Spleen (tissue), 11 donors: ENCODE data around the gene DENND1B. TPM values are rescaled to one million over a fixed set of nuclear protein-coding genes. Genes with fewer than 3 reads are reported as not detected.

Experiments used
- DNase-seq: peaks from one replicate; pipeline ENCODE4 v3.0.0-alpha.2; 2020
- H3K27ac ChIP-seq, 8 donors: fragments of 200-600 bp; sonication (generic) in 7 of 8; 1 replicate in 4 of 8; 2 replicates in 4 of 8; pipeline versions ENCODE4 v1.5.0 to v1.8.0; 2016 to 2021; ENCODE audit warnings: inconsistent platforms in 4 of 8, mild to moderate bottlenecking in 4 of 8, moderate library complexity in 1 of 8
- H3K27me3 ChIP-seq, 7 donors: fragments of 200-600 bp; sonication (generic) in 6 of 7; replicated peaks in 1 of 7; 1 replicate in 4 of 7; 2 replicates in 3 of 7; pipeline versions ENCODE4 v1.5.0 to v1.8.0; 2016 to 2021; ENCODE audit warnings: inconsistent platforms in 3 of 7, mild to moderate bottlenecking in 1 of 7
- H3K36me3 ChIP-seq, 6 donors: fragments of 200-600 bp; sonication (generic) in 5 of 6; 1 replicate in 4 of 6; 2 replicates in 2 of 6; pipeline versions ENCODE4 v1.5.0 to v1.8.0; 2016 to 2021; ENCODE audit warnings: inconsistent platforms in 2 of 6
- H3K4me1 ChIP-seq, 6 donors: fragments of 200-600 bp; sonication (generic) in 5 of 6; 1 replicate in 3 of 6; 2 replicates in 3 of 6; pipeline versions ENCODE4 v1.5.0 to v1.8.0; 2016 to 2021; ENCODE audit warnings: inconsistent platforms in 3 of 6
- H3K4me3 ChIP-seq, 8 donors: fragments of 200-600 bp; sonication (generic) in 7 of 8; 1 replicate in 4 of 8; 2 replicates in 4 of 8; pipeline versions ENCODE4 v1.5.0 to v1.8.0; 2016 to 2021; ENCODE audit warnings: inconsistent platforms in 4 of 8, mild to moderate bottlenecking in 4 of 8, moderate library complexity in 2 of 8
- H3K9me3 ChIP-seq, 8 donors: fragments of 200-600 bp; sonication (generic) in 7 of 8; 1 replicate in 4 of 8; 2 replicates in 4 of 8; pipeline versions ENCODE4 v1.5.0 to v1.8.0; 2016 to 2021; ENCODE audit warnings: inconsistent platforms in 4 of 8
- POLR2A ChIP-seq, 3 donors: fragments of 450-650 bp; IDR thresholded peaks; one replicate each; pipeline ENCODE4 v1.5.1; 2017; ENCODE audit warnings: antibody characterized with exemption in 3 of 3, mild to moderate bottlenecking in 1 of 3
- POLR2AphosphoS5 ChIP-seq, 3 donors: sonication (generic); formaldehyde crosslinking; IDR thresholded peaks; one replicate each; pipeline ENCODE4 v1.5.1; 2017; ENCODE audit warnings: antibody characterized with exemption in 3 of 3
- WGBS, 5 donors: extraction: QIAGEN DNeasy Blood & Tissue Kit in 3 of 5; methylation state at CpG; one replicate each; pipeline versions ENCODE4 v1.1.5 to v1.1.7; 2013 to 2018; 5-methylcytosine and 5-hydroxymethylcytosine counted together
- intact Hi-C: fragments of 100-400 bp; cut with DNase I; formaldehyde crosslinking; loops from one replicate; pipeline ENCODE4 v1.15.0; 2023; ENCODE audit warnings: low total_unique reads
- polyA plus RNA-seq, 3 donors: library from polyadenylated mRNA; stranded (reverse); fragments of 200-250 nt; gene quantifications; one replicate each; pipeline ENCODE4 v1.2.1, GENCODE V29; 2013
- total RNA-seq, 7 donors: library from RNA; depleted of rRNA in 3 of 7; stranded (reverse); fragments of >200 nt in 3 of 7; fragmentation: NEBNext Ultra II Directional in 4 of 7; extraction: Animal tissue kit (Norgen Biotek cat#: 25700) in 4 of 7; gene quantifications; one replicate each; pipeline versions ENCODE4 v1.1.0 to v1.2.1, GENCODE V29; 2016 to 2021
- TF ChIP-seq, protein P1 (sequence below), 11 experiments: fragments of 200-600 bp in 7 of 11; fragments of 450-650 bp in 4 of 11; sonication (generic) in 4 of 11; IDR thresholded peaks in 8 of 11; conservative IDR thresholded peaks in 3 of 11; 1 replicate in 7 of 11; 2 replicates in 4 of 11; pipeline versions ENCODE4 v1.4.0 to v1.8.0; 2016 to 2021; ENCODE audit warnings: antibody characterized with exemption in 11 of 11, inconsistent platforms in 4 of 11, mild to moderate bottlenecking in 1 of 11
- donor health status: healthy with polysubstance abuse.
- donor health status: DM: no; HTN: no; CAD: no; lungs with moderate emphysema.
- donor health status: DM: no; HTN: no; CAD: no.
- donor health status: Bipolar disorder and iron deficiency.
- donor health status: healthy.
- donor health status: DM: no; HTN: no; CAD: no.
- donor health status: DM: yes; HTN: yes; CAD: no.

DENND1B gene
- total and polyA plus RNA-seq, 10 donors: 2.8 to 31.8 (median 19.6) TPM

- H3K27me3 ChIP-seq: no peaks in the 10 kb centered on the region
- TF ChIP-seq POLR2A (IDR thresholded peaks at IDR 0.05) (no peak), POLR2AphosphoS5 (IDR thresholded peaks at IDR 0.05) (no peak)
- TF ChIP-seq, protein P1, sequence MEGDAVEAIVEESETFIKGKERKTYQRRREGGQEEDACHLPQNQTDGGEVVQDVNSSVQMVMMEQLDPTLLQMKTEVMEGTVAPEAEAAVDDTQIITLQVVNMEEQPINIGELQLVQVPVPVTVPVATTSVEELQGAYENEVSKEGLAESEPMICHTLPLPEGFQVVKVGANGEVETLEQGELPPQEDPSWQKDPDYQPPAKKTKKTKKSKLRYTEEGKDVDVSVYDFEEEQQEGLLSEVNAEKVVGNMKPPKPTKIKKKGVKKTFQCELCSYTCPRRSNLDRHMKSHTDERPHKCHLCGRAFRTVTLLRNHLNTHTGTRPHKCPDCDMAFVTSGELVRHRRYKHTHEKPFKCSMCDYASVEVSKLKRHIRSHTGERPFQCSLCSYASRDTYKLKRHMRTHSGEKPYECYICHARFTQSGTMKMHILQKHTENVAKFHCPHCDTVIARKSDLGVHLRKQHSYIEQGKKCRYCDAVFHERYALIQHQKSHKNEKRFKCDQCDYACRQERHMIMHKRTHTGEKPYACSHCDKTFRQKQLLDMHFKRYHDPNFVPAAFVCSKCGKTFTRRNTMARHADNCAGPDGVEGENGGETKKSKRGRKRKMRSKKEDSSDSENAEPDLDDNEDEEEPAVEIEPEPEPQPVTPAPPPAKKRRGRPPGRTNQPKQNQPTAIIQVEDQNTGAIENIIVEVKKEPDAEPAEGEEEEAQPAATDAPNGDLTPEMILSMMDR (IDR thresholded peaks at IDR 0.05 in 8 of 11, conservative IDR thresholded peaks at IDR 0.05 in 3 of 11): no peak
- peaks cover 0 to 7% (median 0%) of the 10 kb centered on the region in 8 donors for H3K9me3 ChIP-seq
- peaks cover 0 to 13% (median 2%) of the 10 kb centered on the region in 6 donors for H3K4me1 ChIP-seq
- intact Hi-C loops: no loop called here
- H3K27ac ChIP-seq: no peak overlapping the region
- peaks cover 0 to 20% (median 0%) of the 10 kb centered on the region in 6 donors for H3K36me3 ChIP-seq
- H3K4me3 ChIP-seq: no peak overlapping the region
- no peak for DNase-seq
These were observed 24.9 kb downstream of the DENND1B start for GRCh38 chr1:197750366-197750765.

DNA sequence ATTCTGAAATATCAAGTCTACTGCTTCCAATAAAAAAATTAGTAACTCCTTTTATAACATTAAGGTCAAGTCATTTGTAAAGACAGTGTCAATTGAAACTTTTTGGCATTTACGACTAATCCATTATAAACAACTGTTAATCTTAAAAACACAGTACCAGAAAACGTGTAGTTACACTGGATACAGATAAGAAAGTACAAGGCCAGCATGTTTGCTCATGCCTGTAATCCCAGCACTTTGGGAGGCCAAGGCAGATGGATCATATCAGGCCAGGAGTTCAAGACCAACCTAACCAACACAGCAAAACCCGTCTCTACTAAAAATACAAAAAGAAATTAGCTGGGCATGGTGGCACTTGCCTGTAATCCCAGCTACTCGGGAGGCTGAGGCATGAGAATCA lies 29.4 kb downstream of the DENND1B start:
- 81 to 91% (median 87%) methylated on average over 4 of the region's 4 CpGs for WGBS, 5 donors
- no peak for TF ChIP-seq POLR2A (IDR thresholded peaks at IDR 0.05)
- no peak for TF ChIP-seq POLR2AphosphoS5 (IDR thresholded peaks at IDR 0.05)
- TF ChIP-seq, protein P1 (IDR thresholded peaks at IDR 0.05 in 8 of 11, conservative IDR thresholded peaks at IDR 0.05 in 3 of 11): no peak

DNA sequence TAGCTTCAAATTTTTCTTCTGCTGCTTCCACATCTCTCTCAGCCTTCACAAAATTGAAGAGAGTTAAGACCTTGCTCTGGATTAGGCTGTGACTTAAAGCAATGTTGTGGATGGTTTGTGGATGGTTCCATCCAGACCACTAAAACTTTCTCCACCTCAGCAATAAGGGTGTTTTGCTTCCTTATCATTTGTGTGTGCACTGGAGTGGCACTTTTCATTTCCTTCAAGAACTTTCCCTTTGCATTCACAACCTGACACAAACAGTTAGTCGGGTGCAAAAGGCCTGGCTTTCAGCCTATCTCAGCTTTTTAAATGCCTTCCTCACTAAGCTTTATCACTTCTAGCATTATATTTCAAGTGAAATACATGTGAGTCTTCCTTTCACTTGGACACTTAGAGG lies 30.3 kb downstream of the DENND1B start:
- Histone ChIP-seq H3K4me1 (peaks cover 0 to 15% (median 2%) of the 10 kb centered on the region in 6 donors), H3K36me3 (no peaks in the 10 kb centered on the region), H3K9me3 (no peaks in the 10 kb centered on the region), H3K27me3 (no peaks in the 10 kb centered on the region), H3K4me3 (no peak overlapping the region), H3K27ac (no peak overlapping the region)
- TF ChIP-seq, protein P1 (IDR thresholded peaks at IDR 0.05 in 8 of 11, conservative IDR thresholded peaks at IDR 0.05 in 3 of 11): no peak
- no peak for TF ChIP-seq POLR2AphosphoS5 (IDR thresholded peaks at IDR 0.05)
- TF ChIP-seq POLR2A (IDR thresholded peaks at IDR 0.05): no peak
- 50 to 77% (median 61%) methylated on average over 1 of the region's 1 CpG for WGBS, 5 donors
- DNase-seq: no peak
- intact Hi-C loops: no loop called here

More for the DNA sequence above, 29.4 kb downstream of the DENND1B start:
- no peak overlapping the region for H3K4me3 ChIP-seq
- no peaks in the 10 kb centered on the region for H3K36me3 ChIP-seq
- no peak overlapping the region for H3K27ac ChIP-seq
- no peaks in the 10 kb centered on the region for H3K9me3 ChIP-seq
- peaks cover 0 to 20% (median 4%) of the 10 kb centered on the region in 6 donors for H3K4me1 ChIP-seq
- H3K27me3 ChIP-seq: no peaks in the 10 kb centered on the region
- intact Hi-C loops: no loop called here
- no peak for DNase-seq

GRCh38 chr1:197743578-197743977 lies 31.7 kb downstream of the DENND1B start:
- Histone ChIP-seq H3K27ac (no peak overlapping the region), H3K4me1 (peaks cover 0 to 29% (median 5%) of the 10 kb centered on the region in 6 donors), H3K4me3 (no peak overlapping the region), H3K27me3 (no peaks in the 10 kb centered on the region), H3K36me3 (no peaks in the 10 kb centered on the region), H3K9me3 (no peaks in the 10 kb centered on the region)
- DNase-seq: no peak
- intact Hi-C loops: no loop called here
- WGBS, 5 donors: 95 to 100% (median 96%) methylated on average over 2 of the region's 2 CpGs
- TF ChIP-seq POLR2AphosphoS5 (IDR thresholded peaks at IDR 0.05) (no peak), POLR2A (IDR thresholded peaks at IDR 0.05) (no peak)
- TF ChIP-seq, protein P1 (IDR thresholded peaks at IDR 0.05 in 8 of 11, conservative IDR thresholded peaks at IDR 0.05 in 3 of 11): no peak
